Endothelial cell of umbilical vein (primary cell): Measurements from ENCODE around the gene CKS1B. TPM values are rescaled to one million over a fixed set of nuclear protein-coding genes. Genes with fewer than 3 reads are reported as not detected.
A peak's percentile ranks its signal among the peaks of the same experiment; 100 is the strongest.

Source experiments
- BruUV-seq: library from RNA; stranded (reverse); fragments of 400-500 nt; replicated peaks from 2 replicates; lab custom pipeline; 2021; lab: Mats Ljungman, UMichigan
- CTCF ChIA-PET: fragments of 300-600, 350-600 bp; sonication (Branson Sonifier 250); formaldehyde crosslinking; loops from one replicate; lab custom pipeline; 2021; ENCODE audit warnings: antibody characterized with exemption, inconsistent platforms; lab: Charles Lee
- POLR2A ChIA-PET: fragments of 300-600, 350-600 bp; sonication (Branson Sonifier 250); formaldehyde crosslinking; loops from one replicate; lab custom pipeline; 2021; ENCODE audit warnings: antibody characterized with exemption, inconsistent platforms; lab: Charles Lee
- DNase-seq: peaks from one replicate; pipeline ENCODE4 v3.0.0-alpha.2; 2011; ENCODE audit warnings: low read depth, low spot score
- FAIRE-seq: peaks from 2 replicates; lab custom pipeline; 2011; peaks lifted over from hg19 to GRCh38; lab: Jason Lieb, UNC
- H2AFZ ChIP-seq: 2 replicates; pipeline ENCODE4 v1.6.0; 2012; ENCODE audit warnings: low read depth, low read length, control low read depth, inconsistent platforms
- H3K27ac ChIP-seq: 2 replicates; pipeline ENCODE4 v1.5.1; 2011; ENCODE audit warnings: low read depth, mild to moderate bottlenecking, control low read depth, low read length, moderate library complexity; ENCODE audit not compliant: insufficient read depth
- H3K27me3 ChIP-seq, 2 experiments: 2 replicates each; pipeline versions ENCODE4 v1.6.0 to v1.6.1; 2011; ENCODE audit warnings: low read length in 2 of 2, mixed read lengths in 1 of 2; ENCODE audit not compliant: control insufficient read depth in 2 of 2, insufficient read depth in 2 of 2
- H3K36me3 ChIP-seq, 2 experiments: 2 replicates in 1 of 2; 3 replicates in 1 of 2; pipeline ENCODE4 v1.5.1; 2011; ENCODE audit warnings: low read length in 2 of 2, mild to moderate bottlenecking in 1 of 2, moderate library complexity in 1 of 2; ENCODE audit not compliant: control insufficient read depth in 2 of 2, insufficient read depth in 2 of 2; ENCODE audit errors: extremely low read depth in 1 of 2
- H3K4me1 ChIP-seq: 3 replicates; pipeline ENCODE4 v1.5.1; 2011; ENCODE audit warnings: mild to moderate bottlenecking, low read length; ENCODE audit not compliant: control insufficient read depth, insufficient read depth; ENCODE audit errors: extremely low read depth
- H3K4me2 ChIP-seq: 2 replicates; pipeline ENCODE4 v1.6.1; 2011; ENCODE audit warnings: low read length, control low read depth, mixed read lengths; ENCODE audit not compliant: insufficient read depth
- H3K4me3 ChIP-seq, 3 experiments: fragments of 200-600 bp in 1 of 3; sonication (generic), shearing (Covaris generic) in 1 of 3; replicated peaks in 1 of 3; 2 replicates each; pipeline ENCODE4 v1.5.1; 2011 to 2016; ENCODE audit warnings: control low read depth in 3 of 3, low read length in 3 of 3, mild to moderate bottlenecking in 2 of 3, inconsistent platforms in 1 of 3, low read depth in 1 of 3, moderate library complexity in 1 of 3; ENCODE audit not compliant: insufficient read depth in 1 of 3
- H3K79me2 ChIP-seq: 2 replicates; pipeline ENCODE4 v1.6.0; 2012; ENCODE audit warnings: low read length, inconsistent platforms; ENCODE audit not compliant: control insufficient read depth, insufficient read depth
- H3K9ac ChIP-seq: replicated peaks from 2 replicates; pipeline ENCODE3; 2011; ENCODE audit warnings: low read length, control low read depth; ENCODE audit not compliant: insufficient read depth; ENCODE audit errors: extremely low read depth
- H3K9me1 ChIP-seq: replicated peaks from 3 replicates; pipeline ENCODE4 v1.6.0; 2011; ENCODE audit warnings: mild to moderate bottlenecking, low read length; ENCODE audit not compliant: control insufficient read depth, insufficient read depth; ENCODE audit errors: extremely low read depth
- H3K9me3 ChIP-seq: replicated peaks from 2 replicates; pipeline ENCODE4 v1.5.1; 2012; ENCODE audit warnings: low read length, inconsistent platforms; ENCODE audit not compliant: control insufficient read depth, insufficient read depth
- H4K20me1 ChIP-seq: replicated peaks from 2 replicates; pipeline ENCODE3; 2011; ENCODE audit warnings: mild to moderate bottlenecking, low read length; ENCODE audit not compliant: control insufficient read depth, insufficient read depth; ENCODE audit errors: extremely low read depth
- EZH2 ChIP-seq: IDR thresholded peaks from 2 replicates; pipeline ENCODE4 v1.6.1; 2012; ENCODE audit warnings: borderline replicate concordance, low read depth, mild to moderate bottlenecking, moderate library complexity, low read length, inconsistent platforms; ENCODE audit not compliant: severe bottlenecking
- FOS ChIP-seq: IDR thresholded peaks from 2 replicates; pipeline ENCODE4 v1.6.1; 2011; ENCODE audit warnings: mild to moderate bottlenecking, low read length, moderate library complexity, borderline replicate concordance; ENCODE audit not compliant: insufficient read depth
- GATA2 ChIP-seq: IDR thresholded peaks from 2 replicates; pipeline ENCODE4 v1.7.0; 2011; ENCODE audit warnings: low read depth, mild to moderate bottlenecking, moderate library complexity, mixed read lengths, low read length; ENCODE audit not compliant: insufficient read length, insufficient read depth
- JUN ChIP-seq: IDR thresholded peaks from 2 replicates; pipeline ENCODE4 v1.6.1; 2011; ENCODE audit warnings: borderline replicate concordance, low read depth; ENCODE audit not compliant: insufficient read length, insufficient read depth
- MYC ChIP-seq: IDR thresholded peaks from one replicate; pipeline ENCODE4 v1.6.1; 2011; ENCODE audit warnings: mild to moderate bottlenecking, low read depth, low read length
- POLR2A ChIP-seq: IDR thresholded peaks from 2 replicates; pipeline ENCODE4 v1.6.1; 2012; ENCODE audit warnings: low read depth, mild to moderate bottlenecking, control low read depth, low read length
- POLR2AphosphoS5 ChIP-seq: IDR thresholded peaks from 2 replicates; pipeline ENCODE4 v1.6.1; 2012; ENCODE audit warnings: low read depth, mild to moderate bottlenecking, control low read depth, low read length, moderate library complexity; ENCODE audit not compliant: insufficient read depth
- dilution Hi-C: fragments of 300-500 bp; cut with MboI; formaldehyde crosslinking; loops from one replicate; pipeline ENCODE4 v1.15.0; 2019; ENCODE audit warnings: low sequenced_read_pairs; ENCODE audit not compliant: extremely low pct_ligation_motif_present
- intact Hi-C: fragments of 100-400 bp; cut with micrococcal nuclease; formaldehyde crosslinking; loops from one replicate; pipeline ENCODE4 v1.10.0; 2022
- polyA plus RNA-seq, 4 experiments: library from polyadenylated mRNA; depleted of rRNA in 3 of 4; stranded (reverse) in 3 of 4; unstranded in 1 of 4; fragments of >200 nt; gene quantifications; 2 replicates each; pipeline versions ENCODE4 v1.2.1 to v1.2.3, GENCODE V29; 2011 to 2012; ENCODE audit warnings: missing spikeins in 1 of 4
- total RNA-seq: library from RNA; stranded (reverse); gene quantifications from 2 replicates; pipeline ENCODE4 v1.2.3, GENCODE V29; 2021
- TF ChIP-seq, protein P1 (sequence below): IDR thresholded peaks from 2 replicates; pipeline ENCODE4 v1.6.1; 2011; ENCODE audit not compliant: insufficient read depth, insufficient read length
- TF ChIP-seq, protein P2 (sequence below), 2 donors: IDR thresholded peaks; 1 replicate in 1 of 2; 2 replicates in 1 of 2; pipeline ENCODE4 v1.5.1; 2011; ENCODE audit warnings: low read length in 2 of 2, mild to moderate bottlenecking in 2 of 2, moderate library complexity in 2 of 2, control low read depth in 1 of 2, inconsistent platforms in 1 of 2, low read depth in 1 of 2; ENCODE audit not compliant: insufficient read depth in 1 of 2; ENCODE audit errors: extremely low read depth in 1 of 2

CKS1B gene
- total and polyA plus RNA-seq, 2 donors (not counting 3 experiments of a cell fraction or from before 2014, with no cell fraction given): 126 to 280 TPM

DNA sequence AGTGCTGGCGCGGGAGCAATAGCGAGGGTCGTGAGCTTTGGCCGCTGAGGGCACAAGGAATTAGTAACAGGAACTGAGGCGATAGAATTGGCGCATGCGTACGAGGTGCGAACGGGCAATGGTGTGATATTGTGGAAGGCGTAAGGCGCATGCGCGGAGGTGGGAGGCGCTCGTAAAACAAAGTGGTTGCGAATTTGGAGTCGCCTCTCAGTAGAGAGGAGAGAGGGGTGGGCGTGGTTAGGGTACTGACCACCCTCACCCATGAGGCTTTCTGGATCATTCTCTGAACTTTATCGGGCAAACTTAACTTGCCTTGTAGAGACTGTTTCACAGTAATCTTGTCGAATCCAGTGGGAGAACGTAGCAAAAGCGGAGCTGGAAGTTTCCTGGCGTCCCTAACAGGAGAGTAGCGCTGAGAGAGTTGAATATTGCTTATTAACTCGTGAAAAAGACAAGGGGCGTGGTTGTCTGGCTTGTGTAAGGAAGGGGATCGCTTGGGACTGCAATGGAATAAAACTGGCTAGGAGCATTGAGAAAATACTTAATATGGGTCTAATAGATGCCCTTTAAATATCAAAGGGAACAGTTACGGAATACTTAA is 427 bp downstream of the CKS1B start:
- no peak for FAIRE-seq
- peak; percentile 98 for DNase-seq
- intact Hi-C loops: loop anchor here (1.0 to 10.0 kb wide), 7 partner anchors 8 to 490 kb away; partner anchors contain the start of genes EFNA1, FLAD1 and PYGO2
- H3K4me2 ChIP-seq: peak overlapping the region; percentile 94
- no peak for TF ChIP-seq GATA2
- no peak for TF ChIP-seq EZH2
- TF ChIP-seq JUN: no peak
- TF ChIP-seq POLR2AphosphoS5: peak; percentile 40
- TF ChIP-seq, protein P1, sequence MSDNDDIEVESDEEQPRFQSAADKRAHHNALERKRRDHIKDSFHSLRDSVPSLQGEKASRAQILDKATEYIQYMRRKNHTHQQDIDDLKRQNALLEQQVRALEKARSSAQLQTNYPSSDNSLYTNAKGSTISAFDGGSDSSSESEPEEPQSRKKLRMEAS: no peak
- TF ChIP-seq POLR2A: peak; percentile 69
- TF ChIP-seq MYC: no peak
- no peak for TF ChIP-seq FOS
- TF ChIP-seq, protein P2, sequence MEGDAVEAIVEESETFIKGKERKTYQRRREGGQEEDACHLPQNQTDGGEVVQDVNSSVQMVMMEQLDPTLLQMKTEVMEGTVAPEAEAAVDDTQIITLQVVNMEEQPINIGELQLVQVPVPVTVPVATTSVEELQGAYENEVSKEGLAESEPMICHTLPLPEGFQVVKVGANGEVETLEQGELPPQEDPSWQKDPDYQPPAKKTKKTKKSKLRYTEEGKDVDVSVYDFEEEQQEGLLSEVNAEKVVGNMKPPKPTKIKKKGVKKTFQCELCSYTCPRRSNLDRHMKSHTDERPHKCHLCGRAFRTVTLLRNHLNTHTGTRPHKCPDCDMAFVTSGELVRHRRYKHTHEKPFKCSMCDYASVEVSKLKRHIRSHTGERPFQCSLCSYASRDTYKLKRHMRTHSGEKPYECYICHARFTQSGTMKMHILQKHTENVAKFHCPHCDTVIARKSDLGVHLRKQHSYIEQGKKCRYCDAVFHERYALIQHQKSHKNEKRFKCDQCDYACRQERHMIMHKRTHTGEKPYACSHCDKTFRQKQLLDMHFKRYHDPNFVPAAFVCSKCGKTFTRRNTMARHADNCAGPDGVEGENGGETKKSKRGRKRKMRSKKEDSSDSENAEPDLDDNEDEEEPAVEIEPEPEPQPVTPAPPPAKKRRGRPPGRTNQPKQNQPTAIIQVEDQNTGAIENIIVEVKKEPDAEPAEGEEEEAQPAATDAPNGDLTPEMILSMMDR (IDR thresholded peaks at IDR 0.05; ENCODE audit: extremely low read depth in 1 of 2, insufficient read depth in 1 of 2, low read depth in 1 of 2, low read length in 2 of 2): no peak
- ChIA-PET CTCF (interaction anchor here (1.0 to 8.5 kb wide), 11 partner anchors 8 to 415 kb away, joined by 3 to 81 read pairs (median 5); partner anchors contain the start of genes FLAD1 and PYGO2), POLR2A (no interaction called here)
- dilution Hi-C loops: no loop called here
- TSS peak; percentile 35 for BruUV-seq
- no peaks in the 10 kb centered on the region for H3K36me3 ChIP-seq
- peaks cover 33% of the 10 kb centered on the region for H3K4me1 ChIP-seq
- H3K9me1 ChIP-seq: no peaks in the 10 kb centered on the region
- no peaks in the 10 kb centered on the region for H3K27me3 ChIP-seq
- H3K4me3 ChIP-seq: peak overlapping the region; percentile 58 to 88 (median 87)
- H4K20me1 ChIP-seq: no peaks in the 10 kb centered on the region
- peak overlapping the region; percentile 20 for H2AFZ ChIP-seq
- peak overlapping the region; percentile 99 for H3K27ac ChIP-seq
- peak overlapping the region; percentile 90 for H3K9ac ChIP-seq
- no peaks in the 10 kb centered on the region for H3K9me3 ChIP-seq
- H3K79me2 ChIP-seq: peaks cover 47% of the 10 kb centered on the region
